A673 (cell line): ENCODE measurements around the gene INPP5A. TPM values are rescaled to one million over a fixed set of nuclear protein-coding genes. Genes with fewer than 3 reads are reported as not detected.

Source experiments
- BruUV-seq: library from RNA; stranded (reverse); fragments of 400-500 nt; replicated peaks from 2 replicates; lab custom pipeline; 2021; lab: Mats Ljungman, UMichigan
- CTCF ChIA-PET: fragments of 300-600 bp; sonication (Branson Sonifier 250); formaldehyde crosslinking; loops from one replicate; lab custom pipeline; 2022; ENCODE audit warnings: antibody characterized with exemption; lab: Charles Lee
- POLR2A ChIA-PET: fragments of 300-600 bp; sonication (Branson Sonifier 250); formaldehyde crosslinking; loops from one replicate; lab custom pipeline; 2022; ENCODE audit warnings: antibody characterized with exemption; ENCODE audit not compliant: low non-redundant PET; lab: Charles Lee
- DNase-seq: peaks from one replicate; pipeline ENCODE4 v3.0.0-alpha.2; 2015; ENCODE audit warnings: low spot score
- H3K27ac ChIP-seq: fragments of 200-600 bp; sonication (generic); 2 replicates; pipeline ENCODE4 v1.5.1; 2016; ENCODE audit warnings: mixed run types, low read depth, mild to moderate bottlenecking, mixed read lengths, antibody characterized with exemption, low read length; ENCODE audit not compliant: poor library complexity, severe bottlenecking
- H3K27me3 ChIP-seq: fragments of 200-600 bp; sonication (generic); replicated peaks from 2 replicates; pipeline ENCODE4 v1.6.1; 2017; ENCODE audit warnings: mixed run types, low read depth, mild to moderate bottlenecking, mixed read lengths, antibody characterized with exemption, low read length; ENCODE audit not compliant: insufficient read depth, poor library complexity
- H3K36me3 ChIP-seq: fragments of 200-600 bp; sonication (generic); 2 replicates; pipeline ENCODE4 v1.6.1; 2016; ENCODE audit warnings: mixed run types, mild to moderate bottlenecking, mixed read lengths, antibody characterized with exemption, low read length; ENCODE audit not compliant: insufficient read depth, poor library complexity, severe bottlenecking
- H3K4me1 ChIP-seq: fragments of 200-600 bp; sonication (generic); 2 replicates; pipeline ENCODE4 v1.6.1; 2017; ENCODE audit warnings: mixed run types, mild to moderate bottlenecking, mixed read lengths, antibody characterized with exemption, low read length; ENCODE audit not compliant: insufficient read depth, poor library complexity, severe bottlenecking
- H3K4me3 ChIP-seq: fragments of 200-600 bp; sonication (generic); 2 replicates; pipeline ENCODE4 v1.5.1; 2016; ENCODE audit warnings: low read depth, mixed run types, mild to moderate bottlenecking, mixed read lengths, low read length; ENCODE audit not compliant: poor library complexity, severe bottlenecking
- H3K9me3 ChIP-seq: fragments of 200-600 bp; sonication (generic); 2 replicates; pipeline ENCODE4 v1.6.1; 2016; ENCODE audit warnings: mixed run types, low read depth, mild to moderate bottlenecking, mixed read lengths, antibody characterized with exemption, low read length; ENCODE audit not compliant: poor library complexity, severe bottlenecking
- CTCF ChIP-seq: fragments of 300-800, 200-600 bp; sonication (generic); conservative IDR thresholded peaks from 2 replicates; pipeline ENCODE4 v1.5.1; 2017; ENCODE audit warnings: low read depth, mild to moderate bottlenecking, antibody characterized with exemption, low read length, moderate library complexity, mixed read lengths
- EZH2 ChIP-seq: fragments of 200-600 bp; sonication (generic); IDR thresholded peaks from 2 replicates; pipeline ENCODE4 v1.6.1; 2017; ENCODE audit warnings: borderline replicate concordance, low read depth, mild to moderate bottlenecking, mixed read lengths, antibody characterized with exemption, low read length; ENCODE audit not compliant: poor library complexity, severe bottlenecking
- intact Hi-C: fragments of 100-400 bp; cut with micrococcal nuclease; formaldehyde crosslinking; loops from one replicate; pipeline ENCODE4 v1.10.0; 2022; ENCODE audit not compliant: unreplicated experiment
- total RNA-seq: library from RNA; stranded (reverse); gene quantifications from 2 replicates; pipeline ENCODE4 v1.2.3, GENCODE V29; 2021

The INPP5A gene
- total RNA-seq, 1 experiment from 2014 or later: 21.8 TPM

DNA sequence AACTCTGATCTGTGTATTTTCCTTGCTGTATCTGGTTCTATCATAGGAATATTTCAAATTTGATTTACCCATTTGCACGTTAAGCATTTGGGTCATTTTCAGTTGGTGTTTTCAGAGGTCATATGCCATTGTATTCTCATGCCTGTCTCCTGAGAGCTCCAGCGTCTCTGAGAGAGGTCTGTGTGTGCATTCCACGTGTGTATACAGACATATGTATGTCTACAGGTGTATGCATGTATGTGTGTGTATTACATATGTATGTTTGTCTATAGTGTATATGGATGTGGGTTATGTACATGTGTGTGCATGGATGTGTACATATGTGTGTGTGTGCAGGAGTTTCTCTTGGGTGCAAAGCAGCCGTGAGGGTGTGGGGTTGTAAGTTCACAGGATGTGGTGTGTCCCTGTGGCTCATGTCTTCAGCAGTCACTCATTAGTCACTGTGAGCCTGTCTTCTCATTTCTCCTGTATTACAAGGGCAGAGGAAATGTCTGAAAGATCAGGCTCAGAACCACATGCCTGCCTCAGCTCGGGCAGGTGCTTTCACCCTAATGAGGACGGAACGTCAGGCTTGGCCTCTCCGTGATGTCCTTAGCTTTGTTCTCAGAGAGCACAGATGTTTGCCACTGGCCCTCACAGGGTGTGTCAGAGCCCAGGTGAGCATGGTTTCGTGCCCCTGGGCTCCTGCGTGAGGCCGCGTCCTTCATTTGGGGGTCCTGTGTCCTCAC is 146.7 kb downstream of the INPP5A start:
- ChIA-PET POLR2A (no interaction called here), CTCF (no interaction called here)
- intact Hi-C loops: no loop called here
- DNase-seq: no peak
- BruUV-seq: no TSS peak
- H3K4me1 ChIP-seq: no peaks in the 10 kb centered on the region
- no peak overlapping the region for H3K4me3 ChIP-seq
- H3K27me3 ChIP-seq: no peaks in the 10 kb centered on the region
- H3K27ac ChIP-seq: no peak overlapping the region
- no peaks in the 10 kb centered on the region for H3K9me3 ChIP-seq
- TF ChIP-seq CTCF: no peak
- no peak for TF ChIP-seq EZH2
- H3K36me3 ChIP-seq: no peaks in the 10 kb centered on the region

DNA sequence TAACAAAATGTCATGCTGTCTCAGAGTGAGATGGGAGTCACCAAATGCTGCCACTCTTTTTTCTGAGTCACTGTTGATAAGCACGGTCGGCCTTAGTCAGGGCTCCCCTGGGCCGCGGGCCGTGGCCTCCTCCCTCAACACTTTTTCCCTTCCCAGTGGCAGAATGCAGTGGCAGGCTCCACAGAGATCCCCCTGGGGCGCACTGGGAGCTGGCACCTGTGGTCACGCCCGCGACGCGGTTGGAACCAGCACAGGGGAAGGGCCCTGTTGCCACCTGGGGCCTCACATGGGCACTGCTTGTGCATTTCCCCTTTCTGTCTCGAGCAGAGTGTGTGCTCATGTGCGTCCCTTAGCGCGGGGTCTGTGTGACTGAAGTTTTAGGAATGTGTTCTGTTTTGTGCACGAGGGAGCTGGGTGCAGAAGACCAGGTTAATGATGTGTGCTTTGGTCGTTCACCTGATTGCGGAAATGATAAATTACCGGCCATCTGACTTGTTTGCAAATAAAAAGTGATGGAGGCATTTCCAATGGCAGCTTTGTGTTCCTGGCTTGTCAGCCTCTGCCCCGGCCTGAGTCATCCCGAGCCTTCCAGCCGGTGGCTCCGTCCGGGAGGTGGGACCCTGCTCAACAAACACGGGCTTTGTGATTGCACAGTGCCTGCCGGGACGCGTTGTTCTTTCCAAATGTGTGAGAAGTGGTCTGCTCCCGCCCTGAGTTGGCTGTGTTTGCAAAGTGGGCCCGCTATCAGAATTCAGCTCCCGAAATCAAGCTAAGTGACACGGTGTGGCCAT is 147.7 kb downstream of the INPP5A start:
- no peak for DNase-seq
- Histone ChIP-seq H3K4me1 (no peaks in the 10 kb centered on the region), H3K36me3 (no peaks in the 10 kb centered on the region), H3K27me3 (no peaks in the 10 kb centered on the region), H3K27ac (no peak overlapping the region), H3K9me3 (no peaks in the 10 kb centered on the region), H3K4me3 (no peak overlapping the region)
- no TSS peak for BruUV-seq
- ChIA-PET POLR2A (no interaction called here), CTCF (no interaction called here)
- intact Hi-C loops: no loop called here
- no peak for TF ChIP-seq EZH2
- TF ChIP-seq CTCF: no peak

DNA sequence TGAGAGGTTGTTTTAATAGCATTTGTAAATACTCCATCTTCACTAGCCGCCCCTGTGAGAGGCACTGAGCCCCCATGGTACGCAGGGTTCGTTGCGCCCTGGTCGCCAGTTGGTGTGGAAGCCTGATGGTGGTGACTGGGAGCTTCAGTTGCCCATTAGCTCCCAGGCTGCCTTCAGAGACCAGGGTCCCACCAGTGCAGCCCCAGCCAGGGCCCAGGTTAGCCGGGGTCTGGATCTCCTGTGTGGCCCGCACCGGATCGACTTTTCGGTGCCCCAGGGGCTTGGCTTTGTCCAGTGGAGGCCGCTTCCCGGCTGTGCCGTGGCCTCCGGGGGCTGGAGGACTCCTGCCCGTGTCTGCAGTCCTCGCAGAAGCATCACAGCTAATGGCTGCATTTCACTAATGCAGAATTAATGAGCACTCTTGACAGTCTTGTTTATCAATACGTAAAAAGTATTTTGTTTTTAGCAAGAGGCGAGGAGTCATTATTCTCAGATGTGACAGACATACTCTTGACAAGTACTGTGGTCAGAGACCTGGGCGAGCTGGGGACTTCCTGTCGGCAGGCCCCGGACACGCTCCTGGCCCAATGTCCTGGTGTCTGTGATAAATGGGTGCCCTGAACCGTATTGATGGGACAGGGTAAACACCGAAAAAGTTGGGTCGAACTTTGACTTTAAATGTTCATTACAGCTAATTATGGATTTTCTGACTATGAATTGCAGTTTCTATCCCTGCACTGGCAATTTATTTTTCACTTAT is 148.5 kb downstream of the INPP5A start:
- no peaks in the 10 kb centered on the region for H3K4me1 ChIP-seq
- H3K4me3 ChIP-seq: no peak overlapping the region
- no TSS peak for BruUV-seq
- no peaks in the 10 kb centered on the region for H3K9me3 ChIP-seq
- intact Hi-C loops: no loop called here
- ChIA-PET POLR2A (no interaction called here), CTCF (no interaction called here)
- no peak for DNase-seq
- no peaks in the 10 kb centered on the region for H3K27me3 ChIP-seq
- H3K36me3 ChIP-seq: no peaks in the 10 kb centered on the region
- TF ChIP-seq CTCF (no peak), EZH2 (no peak)
- H3K27ac ChIP-seq: no peak overlapping the region
